ENCODE measurements around the gene SKA3. TPM values are rescaled to one million over a fixed set of nuclear protein-coding genes. Genes with fewer than 3 reads are reported as not detected.

The SKA3 gene
- total RNA-seq, 1 experiment from 2014 or later, result 42.1 TPM

DNA sequence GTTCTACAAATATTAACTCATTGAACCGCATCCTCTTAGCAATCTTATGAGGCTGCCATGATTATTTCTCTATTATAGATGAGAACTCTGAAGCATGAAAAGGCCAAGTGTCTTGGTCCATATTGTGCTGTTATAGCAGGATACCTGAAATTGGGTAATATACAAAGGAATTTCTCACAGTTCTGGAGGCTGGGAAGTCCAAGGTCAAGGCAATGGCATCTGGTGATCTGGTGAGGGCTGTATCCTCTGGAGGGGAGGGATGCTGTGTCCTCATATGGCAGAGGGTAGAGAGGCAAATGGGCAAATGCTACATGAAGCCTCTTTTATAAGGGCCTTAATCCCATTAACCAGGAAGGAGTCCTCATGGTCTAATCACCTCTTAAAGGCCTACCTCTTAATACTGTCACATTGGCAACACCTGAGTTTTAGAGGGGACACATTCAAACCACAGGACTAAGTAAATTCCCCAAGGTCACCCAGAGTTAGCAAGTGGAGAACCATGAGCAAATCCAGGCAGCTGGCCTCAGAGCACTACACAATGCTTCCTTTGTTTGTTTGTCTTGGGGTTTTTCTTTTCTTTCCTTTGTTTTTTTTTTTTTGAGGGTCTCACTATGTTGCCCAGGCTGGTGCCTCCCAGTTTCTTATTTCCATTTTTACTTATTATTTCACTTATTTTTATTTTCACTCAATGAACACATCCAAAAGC is 59.1 kb downstream of the SKA3 start:
- H3K27me3 Mint-ChIP-seq (ENCODE audit: low read depth), result no peaks in the 10 kb centered on the region
- TF ChIP-seq, protein P1, sequence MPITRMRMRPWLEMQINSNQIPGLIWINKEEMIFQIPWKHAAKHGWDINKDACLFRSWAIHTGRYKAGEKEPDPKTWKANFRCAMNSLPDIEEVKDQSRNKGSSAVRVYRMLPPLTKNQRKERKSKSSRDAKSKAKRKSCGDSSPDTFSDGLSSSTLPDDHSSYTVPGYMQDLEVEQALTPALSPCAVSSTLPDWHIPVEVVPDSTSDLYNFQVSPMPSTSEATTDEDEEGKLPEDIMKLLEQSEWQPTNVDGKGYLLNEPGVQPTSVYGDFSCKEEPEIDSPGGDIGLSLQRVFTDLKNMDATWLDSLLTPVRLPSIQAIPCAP (CRISPR knock-in tag; IDR thresholded peaks at IDR 0.05), result no peak
- TF ChIP-seq PRDM15 (CRISPR knock-in tag; IDR thresholded peaks at IDR 0.05), result no peak
- no peak for ATAC-seq
- H3K9me3 Mint-ChIP-seq, result peaks cover 19% of the 10 kb centered on the region
- no peak overlapping the region for H3K27ac Mint-ChIP-seq
- ChIA-PET CTCF (no interaction called here), POLR2A (no interaction called here)
- no peak for DNase-seq (ENCODE audit: low spot score)
- H3K36me3 Mint-ChIP-seq, result peaks cover 3% of the 10 kb centered on the region
- no peak overlapping the region for H3K4me3 Mint-ChIP-seq
- H3K4me1 Mint-ChIP-seq, result peaks cover 37% of the 10 kb centered on the region

GRCh38 chr13:21116141-21116540 is 60.2 kb downstream of the SKA3 start:
- peaks cover 33% of the 10 kb centered on the region for H3K4me1 Mint-ChIP-seq
- ATAC-seq (no peak), DNase-seq (ENCODE audit: low spot score) (no peak)
- H3K27me3 Mint-ChIP-seq (ENCODE audit: low read depth), result no peaks in the 10 kb centered on the region
- peaks cover 19% of the 10 kb centered on the region for H3K9me3 Mint-ChIP-seq
- H3K36me3 Mint-ChIP-seq, result peaks cover 3% of the 10 kb centered on the region
- ChIA-PET CTCF (no interaction called here), POLR2A (no interaction called here)
- H3K4me3 Mint-ChIP-seq, result no peak overlapping the region
- TF ChIP-seq MLX (CRISPR knock-in tag; IDR thresholded peaks at IDR 0.05), result no peak
- no peak for TF ChIP-seq GRHL2 (CRISPR knock-in tag; IDR thresholded peaks at IDR 0.05; ENCODE audit: insufficient replicate concordance, severe bottlenecking)
- TF ChIP-seq FOXJ3 (CRISPR knock-in tag; IDR thresholded peaks at IDR 0.05; ENCODE audit: borderline replicate concordance), result no peak
- TF ChIP-seq OVOL2 (CRISPR knock-in tag; IDR thresholded peaks at IDR 0.05; ENCODE audit: borderline replicate concordance), result no peak
- H3K27ac Mint-ChIP-seq, result no peak overlapping the region

DNA sequence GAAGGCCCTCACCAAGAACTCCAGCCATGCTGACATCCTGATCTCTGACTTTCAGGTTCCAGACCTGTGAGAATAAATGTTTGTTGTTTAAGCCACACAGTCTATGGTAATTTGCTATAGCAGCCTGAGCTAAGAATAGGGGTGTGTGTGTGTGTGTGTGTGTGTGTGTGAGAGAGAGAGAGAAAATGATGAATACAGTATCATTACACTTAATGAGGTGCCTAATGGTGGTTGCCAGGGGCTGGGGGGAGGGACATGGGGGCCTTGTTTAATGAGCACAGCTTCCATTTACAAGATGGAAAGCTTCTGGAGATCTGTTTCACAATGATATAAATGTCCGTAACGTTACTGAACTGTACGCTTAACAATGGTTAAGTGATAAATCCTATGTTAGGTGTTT is 61.1 kb downstream of the SKA3 start:
- H3K9me3 Mint-ChIP-seq, result peaks cover 19% of the 10 kb centered on the region
- peaks cover 3% of the 10 kb centered on the region for H3K36me3 Mint-ChIP-seq
- DNase-seq (ENCODE audit: low spot score), result no peak
- no peak for ATAC-seq
- no peaks in the 10 kb centered on the region for H3K27me3 Mint-ChIP-seq (ENCODE audit: low read depth)
- H3K4me1 Mint-ChIP-seq, result peaks cover 37% of the 10 kb centered on the region
- no peak overlapping the region for H3K27ac Mint-ChIP-seq
- H3K4me3 Mint-ChIP-seq, result no peak overlapping the region
- ChIA-PET CTCF (no interaction called here), POLR2A (no interaction called here)
- TF ChIP-seq CBFB (CRISPR knock-in tag; IDR thresholded peaks at IDR 0.05; ENCODE audit: low read depth) (no peak), TCF7 (CRISPR knock-in tag; IDR thresholded peaks at IDR 0.05; ENCODE audit: low read depth) (no peak), MLX (CRISPR knock-in tag; IDR thresholded peaks at IDR 0.05) (no peak), CTCF (IDR thresholded peaks at IDR 0.05) (no peak), CREB1 (CRISPR knock-in tag; IDR thresholded peaks at IDR 0.05) (no peak), ZMAT4 (CRISPR knock-in tag; IDR thresholded peaks at IDR 0.05) (no peak), SOX15 (CRISPR knock-in tag; IDR thresholded peaks at IDR 0.05) (no peak)
- TF ChIP-seq, protein P2, sequence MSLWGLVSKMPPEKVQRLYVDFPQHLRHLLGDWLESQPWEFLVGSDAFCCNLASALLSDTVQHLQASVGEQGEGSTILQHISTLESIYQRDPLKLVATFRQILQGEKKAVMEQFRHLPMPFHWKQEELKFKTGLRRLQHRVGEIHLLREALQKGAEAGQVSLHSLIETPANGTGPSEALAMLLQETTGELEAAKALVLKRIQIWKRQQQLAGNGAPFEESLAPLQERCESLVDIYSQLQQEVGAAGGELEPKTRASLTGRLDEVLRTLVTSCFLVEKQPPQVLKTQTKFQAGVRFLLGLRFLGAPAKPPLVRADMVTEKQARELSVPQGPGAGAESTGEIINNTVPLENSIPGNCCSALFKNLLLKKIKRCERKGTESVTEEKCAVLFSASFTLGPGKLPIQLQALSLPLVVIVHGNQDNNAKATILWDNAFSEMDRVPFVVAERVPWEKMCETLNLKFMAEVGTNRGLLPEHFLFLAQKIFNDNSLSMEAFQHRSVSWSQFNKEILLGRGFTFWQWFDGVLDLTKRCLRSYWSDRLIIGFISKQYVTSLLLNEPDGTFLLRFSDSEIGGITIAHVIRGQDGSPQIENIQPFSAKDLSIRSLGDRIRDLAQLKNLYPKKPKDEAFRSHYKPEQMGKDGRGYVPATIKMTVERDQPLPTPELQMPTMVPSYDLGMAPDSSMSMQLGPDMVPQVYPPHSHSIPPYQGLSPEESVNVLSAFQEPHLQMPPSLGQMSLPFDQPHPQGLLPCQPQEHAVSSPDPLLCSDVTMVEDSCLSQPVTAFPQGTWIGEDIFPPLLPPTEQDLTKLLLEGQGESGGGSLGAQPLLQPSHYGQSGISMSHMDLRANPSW (CRISPR knock-in tag; conservative IDR thresholded peaks at IDR 0.05; ENCODE audit: low read depth), result no peak
- TF ChIP-seq, protein P3, sequence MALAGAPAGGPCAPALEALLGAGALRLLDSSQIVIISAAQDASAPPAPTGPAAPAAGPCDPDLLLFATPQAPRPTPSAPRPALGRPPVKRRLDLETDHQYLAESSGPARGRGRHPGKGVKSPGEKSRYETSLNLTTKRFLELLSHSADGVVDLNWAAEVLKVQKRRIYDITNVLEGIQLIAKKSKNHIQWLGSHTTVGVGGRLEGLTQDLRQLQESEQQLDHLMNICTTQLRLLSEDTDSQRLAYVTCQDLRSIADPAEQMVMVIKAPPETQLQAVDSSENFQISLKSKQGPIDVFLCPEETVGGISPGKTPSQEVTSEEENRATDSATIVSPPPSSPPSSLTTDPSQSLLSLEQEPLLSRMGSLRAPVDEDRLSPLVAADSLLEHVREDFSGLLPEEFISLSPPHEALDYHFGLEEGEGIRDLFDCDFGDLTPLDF (CRISPR knock-in tag; IDR thresholded peaks at IDR 0.05), result no peak
- TF ChIP-seq, protein P4, sequence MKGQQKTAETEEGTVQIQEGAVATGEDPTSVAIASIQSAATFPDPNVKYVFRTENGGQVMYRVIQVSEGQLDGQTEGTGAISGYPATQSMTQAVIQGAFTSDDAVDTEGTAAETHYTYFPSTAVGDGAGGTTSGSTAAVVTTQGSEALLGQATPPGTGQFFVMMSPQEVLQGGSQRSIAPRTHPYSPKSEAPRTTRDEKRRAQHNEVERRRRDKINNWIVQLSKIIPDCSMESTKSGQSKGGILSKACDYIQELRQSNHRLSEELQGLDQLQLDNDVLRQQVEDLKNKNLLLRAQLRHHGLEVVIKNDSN (CRISPR knock-in tag; IDR thresholded peaks at IDR 0.05), result no peak
- TF ChIP-seq, protein P5, sequence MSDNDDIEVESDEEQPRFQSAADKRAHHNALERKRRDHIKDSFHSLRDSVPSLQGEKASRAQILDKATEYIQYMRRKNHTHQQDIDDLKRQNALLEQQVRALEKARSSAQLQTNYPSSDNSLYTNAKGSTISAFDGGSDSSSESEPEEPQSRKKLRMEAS (CRISPR knock-in tag; IDR thresholded peaks at IDR 0.05), result no peak

Measured in WTC11 (cell line).